NCI-H1436 (cell line): ENCODE measurements around the gene ANKRD50.

ENCODE experiments used
- DNase-seq: peaks from one replicate; lab custom pipeline; 2025; lab: John Stamatoyannopoulos, UW

ANKRD50 gene, protein sequence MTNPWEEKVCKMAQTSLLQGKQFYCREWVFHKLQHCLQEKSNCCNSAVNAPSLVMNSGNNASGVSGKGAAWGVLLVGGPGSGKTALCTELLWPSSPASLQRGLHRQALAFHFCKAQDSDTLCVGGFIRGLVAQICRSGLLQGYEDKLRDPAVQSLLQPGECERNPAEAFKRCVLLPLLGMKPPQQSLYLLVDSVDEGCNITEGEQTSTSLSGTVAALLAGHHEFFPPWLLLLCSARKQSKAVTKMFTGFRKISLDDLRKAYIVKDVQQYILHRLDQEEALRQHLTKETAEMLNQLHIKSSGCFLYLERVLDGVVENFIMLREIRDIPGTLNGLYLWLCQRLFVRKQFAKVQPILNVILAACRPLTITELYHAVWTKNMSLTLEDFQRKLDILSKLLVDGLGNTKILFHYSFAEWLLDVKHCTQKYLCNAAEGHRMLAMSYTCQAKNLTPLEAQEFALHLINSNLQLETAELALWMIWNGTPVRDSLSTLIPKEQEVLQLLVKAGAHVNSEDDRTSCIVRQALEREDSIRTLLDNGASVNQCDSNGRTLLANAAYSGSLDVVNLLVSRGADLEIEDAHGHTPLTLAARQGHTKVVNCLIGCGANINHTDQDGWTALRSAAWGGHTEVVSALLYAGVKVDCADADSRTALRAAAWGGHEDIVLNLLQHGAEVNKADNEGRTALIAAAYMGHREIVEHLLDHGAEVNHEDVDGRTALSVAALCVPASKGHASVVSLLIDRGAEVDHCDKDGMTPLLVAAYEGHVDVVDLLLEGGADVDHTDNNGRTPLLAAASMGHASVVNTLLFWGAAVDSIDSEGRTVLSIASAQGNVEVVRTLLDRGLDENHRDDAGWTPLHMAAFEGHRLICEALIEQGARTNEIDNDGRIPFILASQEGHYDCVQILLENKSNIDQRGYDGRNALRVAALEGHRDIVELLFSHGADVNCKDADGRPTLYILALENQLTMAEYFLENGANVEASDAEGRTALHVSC (N-terminal part only)

DNA sequence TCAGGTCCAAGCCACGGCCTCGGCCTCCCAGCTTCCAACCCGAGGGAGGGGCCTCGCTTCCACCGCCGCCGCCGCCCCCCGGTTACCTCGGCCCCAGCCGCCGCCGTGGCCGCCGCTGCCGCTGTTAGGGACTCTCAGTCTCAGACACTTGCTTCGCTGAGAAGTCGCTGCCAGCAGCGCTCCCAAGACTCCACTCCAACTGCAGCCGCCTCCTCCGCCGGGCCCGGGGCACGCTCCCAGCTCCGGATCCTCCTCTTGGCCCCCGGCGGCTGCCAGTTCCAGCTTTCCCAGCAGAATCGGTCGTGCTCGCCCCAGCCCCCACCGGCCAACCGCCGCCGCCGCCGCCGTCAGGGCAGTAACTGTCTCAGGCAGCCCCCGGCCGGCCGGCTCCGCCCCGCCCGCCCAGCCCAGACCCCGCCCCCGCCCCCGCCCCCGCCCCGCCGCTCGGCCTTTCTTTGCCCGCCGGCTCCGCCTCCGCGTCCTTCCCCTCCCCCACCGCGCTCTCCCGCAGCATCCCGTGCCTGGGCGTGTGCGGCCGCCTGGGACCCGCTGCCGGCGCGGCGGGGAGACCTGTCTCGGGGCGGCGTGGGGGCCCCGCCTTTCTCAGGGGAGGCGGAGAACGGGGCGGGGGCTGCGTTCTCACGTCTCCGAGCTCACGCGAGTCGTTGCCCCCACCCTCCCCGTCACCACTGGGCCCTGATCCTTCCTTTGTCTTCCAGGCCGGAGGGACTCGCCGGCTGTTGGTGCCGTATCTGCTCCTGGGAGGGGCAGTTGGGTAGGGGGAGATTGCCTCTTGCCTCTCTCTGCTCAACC is at the start of gene ANKRD50:
Gene ANKRD50 (minus strand): TSS at position 361 of the 813 bp plus-strand sequence. CDS start 2,221 bp downstream, outside the sequence.
- DNase-seq = peak; percentile 94

GRCh38 chr4:124757126-124757525 is 44.6 kb upstream of the ANKRD50 start:
- no peak for DNase-seq

DNA sequence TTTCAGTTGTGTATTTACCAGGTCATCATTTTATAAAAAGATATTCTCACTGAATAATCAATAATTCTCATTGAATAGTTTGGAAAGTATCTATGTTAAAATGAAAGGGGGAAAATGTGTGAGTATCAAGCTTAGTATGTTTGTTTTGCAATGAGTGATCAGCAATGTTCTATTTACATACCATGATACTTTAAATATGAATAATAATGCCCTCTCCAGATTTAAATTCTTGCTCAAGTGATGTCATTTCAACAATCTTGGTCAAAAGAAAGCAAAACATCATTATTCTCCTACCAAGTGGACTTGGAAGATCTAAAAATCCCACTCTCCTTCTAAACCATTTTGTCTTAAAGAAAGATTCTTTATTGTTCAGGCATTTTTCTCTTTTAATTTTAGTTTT is 42.1 kb upstream of the ANKRD50 start:
- no peak for DNase-seq

- no peak for DNase-seq
Measured at GRCh38 chr4:124753941-124754581, 41.5 kb upstream of the ANKRD50 start.

- DNase-seq = no peak
Measured at GRCh38 chr4:124749421-124749820, 36.9 kb upstream of the ANKRD50 start.

GRCh38 chr4:124748965-124749364 is 36.4 kb upstream of the ANKRD50 start:
- no peak for DNase-seq

- DNase-seq = no peak
Measured at GRCh38 chr4:124745985-124746801, 33.7 kb upstream of the ANKRD50 start.

DNA sequence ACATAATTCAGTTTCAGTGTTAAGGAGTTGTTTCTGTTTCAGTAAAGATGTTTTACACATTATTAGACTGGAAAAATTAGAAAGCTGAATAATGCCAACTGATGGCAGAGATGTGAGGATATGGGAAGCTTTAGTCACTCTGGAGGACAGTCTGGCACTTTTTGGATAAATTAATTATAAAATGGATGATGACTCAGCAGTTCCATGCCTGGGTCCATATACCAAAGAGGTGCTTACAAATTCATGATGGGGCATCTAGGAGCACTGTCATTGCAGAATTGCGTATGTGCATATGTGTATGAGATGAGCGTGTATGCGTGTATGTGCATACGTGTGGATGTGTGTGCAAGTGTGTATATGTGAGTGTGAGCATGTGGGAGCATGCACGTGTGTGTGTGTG is 31.2 kb upstream of the ANKRD50 start:
- no peak for DNase-seq

GRCh38 chr4:124740501-124740900 is 28.0 kb upstream of the ANKRD50 start:
- no peak for DNase-seq

DNA sequence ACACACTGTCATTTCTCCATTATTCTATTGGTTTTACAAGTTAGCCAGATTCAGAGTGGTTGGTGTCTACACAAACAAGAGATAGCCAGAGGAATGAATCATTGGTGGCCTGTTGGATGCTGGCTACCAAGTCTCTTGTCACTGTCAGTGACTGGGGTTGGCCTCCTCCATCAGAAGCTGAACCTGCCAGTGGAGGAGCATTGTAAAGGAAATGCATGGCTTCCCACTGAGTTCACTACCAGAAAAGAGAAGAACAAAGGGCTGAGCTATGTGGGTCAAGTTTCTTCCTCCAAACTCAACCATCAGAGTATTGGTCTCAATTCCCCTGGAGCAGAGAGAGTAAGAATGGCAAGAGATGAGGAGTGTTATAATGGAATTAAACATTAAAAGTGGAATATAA is 26.5 kb upstream of the ANKRD50 start:
- DNase-seq = no peak

- DNase-seq = no peak
Measured at GRCh38 chr4:124737619-124738018, 25.1 kb upstream of the ANKRD50 start.

GRCh38 chr4:124736526-124736925 is 24.0 kb upstream of the ANKRD50 start:
- no peak for DNase-seq

- no peak for DNase-seq
Measured at GRCh38 chr4:124727331-124727890, 14.9 kb upstream of the ANKRD50 start.

DNA sequence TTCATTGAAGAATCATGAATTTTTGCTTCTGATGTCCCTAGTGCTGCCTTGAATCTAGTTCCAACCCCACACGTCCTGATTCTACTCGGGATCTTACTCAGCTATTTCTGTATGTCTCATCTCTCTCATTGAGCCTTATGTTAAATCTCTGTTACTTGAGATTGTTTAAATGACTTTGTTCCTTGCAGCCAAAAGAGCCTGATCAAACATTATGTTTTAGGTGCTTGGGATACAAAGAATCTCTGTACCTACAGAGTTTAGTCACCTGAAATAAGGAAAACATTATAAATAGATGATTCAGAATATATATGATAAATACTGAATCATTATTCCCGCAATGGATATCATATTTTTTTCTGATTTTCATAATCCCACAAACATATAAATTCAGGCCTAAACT is 13.7 kb upstream of the ANKRD50 start:
- no peak for DNase-seq

- no peak for DNase-seq
Measured at GRCh38 chr4:124722071-124722470, 9.5 kb upstream of the ANKRD50 start.

- DNase-seq = no peak
Measured at GRCh38 chr4:124717101-124717500, 4.6 kb upstream of the ANKRD50 start.

DNA sequence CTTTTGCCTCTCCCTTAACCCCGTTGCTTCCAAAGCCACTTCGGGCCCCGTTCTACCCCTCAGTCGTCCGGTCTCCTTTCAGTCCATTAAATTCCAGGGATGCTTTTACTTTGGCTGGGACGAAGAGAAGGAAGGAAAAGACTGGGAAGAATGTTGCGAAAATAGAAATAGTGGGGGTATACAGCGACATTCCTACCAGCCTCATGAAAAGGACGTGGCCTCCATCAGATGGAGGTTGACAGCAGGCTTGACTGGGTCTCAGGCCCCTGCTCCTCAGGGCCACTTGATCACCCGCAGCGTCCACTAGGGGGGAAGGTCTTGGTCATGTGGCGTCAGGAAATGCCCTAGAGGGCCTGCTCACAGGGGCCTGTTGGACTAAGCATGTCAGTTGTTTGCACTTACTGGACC is 657 bp upstream of the ANKRD50 start:
- DNase-seq = peak; percentile 27

GRCh38 chr4:124711471-124712371 is 811 bp downstream of the ANKRD50 start:
- DNase-seq = peak; percentile 57

- no peak for DNase-seq
Measured at GRCh38 chr4:124710911-124711310, 1.6 kb downstream of the ANKRD50 start.
